T-helper 1 cell treated with Interleukin-12 subunit alpha and Interleukin-12 subunit beta and Interleukin-4 antibody, amounts not matched to agents 30 ng/mL and 1 ng/mL, for 36 hours (primary cell): ENCODE results near the gene ASMT. TPM values are rescaled to one million over a fixed set of nuclear protein-coding genes. Genes with fewer than 3 reads are reported as not detected.

Experiments used
- total RNA-seq: library from RNA; stranded (reverse); gene quantifications from 2 replicates; pipeline ENCODE4 v1.2.3, GENCODE V29; 2022

Gene ASMT
- total RNA-seq, 1 donor from 2014 or later, result 1.0 TPM

Other genes starting within 250 kb of the ASMT start
- 211 and 220 TPM in 2 replicates for gene SLC25A6, start 222.9 kb upstream of the ASMT start, total RNA-seq
- 56.6 and 58.7 TPM in 2 replicates for gene ASMTL, start 162.2 kb upstream of the ASMT start, total RNA-seq
- gene P2RY8, start 77.9 kb upstream of the ASMT start, total RNA-seq, result 120 TPM in 2 replicates
- 72.4 and 74.4 TPM in 2 replicates for gene AKAP17A, start 23.5 kb upstream of the ASMT start, total RNA-seq